PC-9 (cell line): ENCODE measurements around the gene OSCAR. TPM values are rescaled to one million over a fixed set of nuclear protein-coding genes. Genes with fewer than 3 reads are reported as not detected.

Experiments
- BruUV-seq: library from RNA; stranded (reverse); fragments of 400-500 nt; replicated peaks from 2 replicates; lab custom pipeline; 2021; lab: Mats Ljungman, UMichigan
- CTCF ChIA-PET: fragments of 300-600 bp; sonication (Branson Sonifier 250); formaldehyde crosslinking; loops from one replicate; lab custom pipeline; 2022; ENCODE audit warnings: antibody characterized with exemption; lab: Charles Lee
- POLR2A ChIA-PET: fragments of 300-600 bp; sonication (Branson Sonifier 250); formaldehyde crosslinking; loops from one replicate; lab custom pipeline; 2022; ENCODE audit warnings: antibody characterized with exemption; ENCODE audit not compliant: unreplicated experiment; lab: Charles Lee
- DNase-seq, 2 experiments: peaks; one replicate each; pipeline versions ENCODE4 v3.0.0 to v3.0.0-alpha.2; 2015 to 2022; ENCODE audit warnings: mixed read lengths in 1 of 2
- H2AFZ ChIP-seq: fragments of 200-600 bp; sonication (generic); 2 replicates; pipeline ENCODE4 v1.8.1; 2017; ENCODE audit warnings: antibody characterized with exemption
- H3F3A ChIP-seq: fragments of 200-600 bp; sonication (generic); 2 replicates; pipeline ENCODE4 v1.8.1; 2017; ENCODE audit warnings: antibody characterized with exemption, mild to moderate bottlenecking, low read depth; ENCODE audit not compliant: insufficient read depth
- H3K27ac ChIP-seq: fragments of 200-600 bp; sonication (generic); 2 replicates; pipeline ENCODE4 v1.6.1; 2016; ENCODE audit warnings: mixed run types
- H3K27me3 ChIP-seq: fragments of 200-600 bp; sonication (generic); 2 replicates; pipeline ENCODE4 v1.6.1; 2016; ENCODE audit warnings: low read depth, mixed run types; ENCODE audit not compliant: insufficient read depth
- H3K36me3 ChIP-seq: fragments of 200-600 bp; sonication (generic); 2 replicates; pipeline ENCODE4 v1.6.1; 2016; ENCODE audit warnings: low read depth, mixed run types
- H3K4me1 ChIP-seq: fragments of 200-600 bp; sonication (generic); replicated peaks from 2 replicates; pipeline ENCODE4 v1.6.1; 2016; ENCODE audit warnings: mixed run types; ENCODE audit not compliant: insufficient read depth
- H3K4me2 ChIP-seq: fragments of 200-600 bp; sonication (generic); 2 replicates; pipeline ENCODE4 v1.6.1; 2017; ENCODE audit warnings: mixed run types
- H3K4me3 ChIP-seq: fragments of 200-600 bp; sonication (generic); 2 replicates; pipeline ENCODE4 v1.6.1; 2016; ENCODE audit warnings: mixed run types
- H3K79me2 ChIP-seq: fragments of 200-600 bp; sonication (generic); 2 replicates; pipeline ENCODE4 v1.6.1; 2017; ENCODE audit warnings: low read depth, mixed run types
- H3K9me2 ChIP-seq: fragments of 200-600 bp; sonication (generic); 2 replicates; pipeline ENCODE4 v1.8.1; 2017; ENCODE audit warnings: mild to moderate bottlenecking; ENCODE audit not compliant: insufficient read depth
- H3K9me3 ChIP-seq: fragments of 200-600 bp; sonication (generic); 2 replicates; pipeline ENCODE4 v1.8.1; 2016; ENCODE audit warnings: low read depth; ENCODE audit not compliant: insufficient read depth
- H4K20me1 ChIP-seq: fragments of 200-600 bp; sonication (generic); 2 replicates; pipeline ENCODE4 v1.8.1; 2017; ENCODE audit not compliant: insufficient read depth
- EZH2 ChIP-seq: fragments of 200-600 bp; sonication (generic); IDR thresholded peaks from 2 replicates; pipeline ENCODE4 v1.8.0; 2017; ENCODE audit warnings: antibody characterized with exemption, low read depth
- intact Hi-C: fragments of 100-400 bp; cut with micrococcal nuclease; formaldehyde crosslinking; loops from one replicate; pipeline ENCODE4 v1.10.0; 2022; ENCODE audit not compliant: unreplicated experiment
- total RNA-seq: library from RNA; stranded (reverse); gene quantifications from 2 replicates; pipeline ENCODE4 v1.2.3, GENCODE V29; 2021
- TF ChIP-seq, protein P1 (sequence below): fragments of 200-600 bp; sonication (generic); conservative IDR thresholded peaks from 2 replicates; pipeline ENCODE4 v1.6.1; 2017; ENCODE audit warnings: mixed run types, antibody characterized with exemption, mild to moderate bottlenecking, moderate library complexity

OSCAR gene
- total RNA-seq, 1 experiment from 2014 or later, result 0.87 TPM

DNA sequence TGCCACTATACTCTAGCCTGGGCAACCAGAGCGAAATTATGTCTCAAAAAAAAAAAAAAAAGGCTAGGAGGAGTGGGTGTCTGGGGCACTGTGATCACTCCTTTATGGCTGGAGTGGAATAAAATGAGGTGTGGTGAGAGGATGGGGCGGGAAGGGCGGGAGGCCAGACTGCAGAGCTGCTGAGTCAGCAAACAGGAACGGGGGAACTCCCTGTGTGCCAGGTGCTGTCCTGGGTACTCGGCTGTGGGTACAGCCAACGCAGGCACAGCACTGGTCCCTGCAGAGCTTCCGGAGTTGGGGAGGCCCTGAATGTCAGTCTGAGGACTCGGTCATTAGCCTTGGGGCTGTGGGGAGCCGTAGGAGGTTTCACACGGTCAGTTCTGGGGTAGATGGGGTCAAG is 20.7 kb upstream of the OSCAR start:
- Histone ChIP-seq H3K4me1 (peaks cover 7% of the 10 kb centered on the region), H3K9me2 (no peaks in the 10 kb centered on the region), H3F3A (no peaks in the 10 kb centered on the region), H4K20me1 (peaks cover 9% of the 10 kb centered on the region; the same call in 1 of the 2 replicates), H3K27ac (no peak overlapping the region), H2AFZ (no peak overlapping the region), H3K36me3 (no peaks in the 10 kb centered on the region; the same call in 1 of the 2 replicates), H3K9me3 (no peaks in the 10 kb centered on the region), H3K4me3 (no peak overlapping the region), H3K27me3 (no peaks in the 10 kb centered on the region), H3K79me2 (peaks cover 12% of the 10 kb centered on the region), H3K4me2 (no peak overlapping the region)
- intact Hi-C loops, result no loop called here
- ChIA-PET POLR2A (no interaction called here), CTCF (no interaction called here)
- no peak for DNase-seq
- BruUV-seq, result no TSS peak
- TF ChIP-seq, protein P1, sequence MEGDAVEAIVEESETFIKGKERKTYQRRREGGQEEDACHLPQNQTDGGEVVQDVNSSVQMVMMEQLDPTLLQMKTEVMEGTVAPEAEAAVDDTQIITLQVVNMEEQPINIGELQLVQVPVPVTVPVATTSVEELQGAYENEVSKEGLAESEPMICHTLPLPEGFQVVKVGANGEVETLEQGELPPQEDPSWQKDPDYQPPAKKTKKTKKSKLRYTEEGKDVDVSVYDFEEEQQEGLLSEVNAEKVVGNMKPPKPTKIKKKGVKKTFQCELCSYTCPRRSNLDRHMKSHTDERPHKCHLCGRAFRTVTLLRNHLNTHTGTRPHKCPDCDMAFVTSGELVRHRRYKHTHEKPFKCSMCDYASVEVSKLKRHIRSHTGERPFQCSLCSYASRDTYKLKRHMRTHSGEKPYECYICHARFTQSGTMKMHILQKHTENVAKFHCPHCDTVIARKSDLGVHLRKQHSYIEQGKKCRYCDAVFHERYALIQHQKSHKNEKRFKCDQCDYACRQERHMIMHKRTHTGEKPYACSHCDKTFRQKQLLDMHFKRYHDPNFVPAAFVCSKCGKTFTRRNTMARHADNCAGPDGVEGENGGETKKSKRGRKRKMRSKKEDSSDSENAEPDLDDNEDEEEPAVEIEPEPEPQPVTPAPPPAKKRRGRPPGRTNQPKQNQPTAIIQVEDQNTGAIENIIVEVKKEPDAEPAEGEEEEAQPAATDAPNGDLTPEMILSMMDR, result no peak
- TF ChIP-seq EZH2, result no peak

- H3K27ac ChIP-seq, result peak within 1 kb of the TSS; percentile 63
- H3K4me1 ChIP-seq, result peaks cover 14% of the 10 kb centered on the region
- H3K4me3 ChIP-seq, result peak within 1 kb of the TSS; percentile 78
- peaks cover 10% of the 10 kb centered on the region for H4K20me1 ChIP-seq
- H3F3A ChIP-seq, result peaks cover 11% of the 10 kb centered on the region; the same call in 1 of the 2 replicates
- no peaks in the 10 kb centered on the region for H3K27me3 ChIP-seq
- H3K4me2 ChIP-seq, result peak within 1 kb of the TSS; percentile 92
- H3K9me2 ChIP-seq, result no peaks in the 10 kb centered on the region
- CTCF ChIA-PET, result no interaction called here
- POLR2A ChIA-PET, result interaction anchor here (0.6 to 1.4 kb wide), 4 partner anchors 11 to 563 kb away, joined by 3 to 32 read pairs (median 8); partner anchors contain the start of genes CNOT3 and LENG1
- no peaks in the 10 kb centered on the region for H3K9me3 ChIP-seq
- peaks cover 37% of the 10 kb centered on the region for H3K79me2 ChIP-seq
- intact Hi-C loops, result loop anchor here (1.0 kb wide), 1 partner anchor 13 kb away; the partner anchor contains the start of gene NDUFA3
- TF ChIP-seq, protein P1, result no peak
- TF ChIP-seq EZH2, result no peak
- H3K36me3 ChIP-seq, result no peaks in the 10 kb centered on the region
- H2AFZ ChIP-seq, result peak within 1 kb of the TSS; percentile 91
- TSS peak; percentile 70 for BruUV-seq
- peak; percentile 94 to 95 for DNase-seq
Observed at GRCh38 chr19:54115109-54116063, 14.8 kb upstream of the OSCAR start, which contains the start of the genes PRPF31 and TFPT. TSS of gene PRPF31 (plus strand) at chr19:54115754. CDS start at chr19:54118279, 2,525 bp downstream. TSS of gene TFPT (minus strand) at chr19:54115657. CDS start at chr19:54115269, 388 bp downstream.
